Effector memory CD4-positive, alpha-beta T cell (primary cell): ENCODE results near the gene MMP27.

Experiments used
- DNase-seq, 3 donors: peaks; one replicate each; pipeline ENCODE4 v3.0.0-alpha.2; 2020
- H3K27ac ChIP-seq: 2 replicates; pipeline ENCODE4 v1.7.0; 2013; ENCODE audit warnings: mild to moderate bottlenecking, low read length, moderate library complexity; ENCODE audit not compliant: insufficient read depth, poor library complexity, severe bottlenecking
- H3K27me3 ChIP-seq: replicated peaks from 2 replicates; pipeline ENCODE4 v1.7.0; 2013; ENCODE audit warnings: mild to moderate bottlenecking, low read length; ENCODE audit not compliant: insufficient read depth, control insufficient read depth, poor library complexity, severe bottlenecking
- H3K36me3 ChIP-seq: 2 replicates; pipeline ENCODE4 v1.7.0; 2013; ENCODE audit warnings: mild to moderate bottlenecking, low read length, moderate library complexity; ENCODE audit not compliant: control insufficient read depth, insufficient read depth
- H3K4me1 ChIP-seq: 2 replicates; pipeline ENCODE4 v1.7.0; 2013; ENCODE audit warnings: low read length, mild to moderate bottlenecking; ENCODE audit not compliant: control insufficient read depth, insufficient read depth, poor library complexity, severe bottlenecking
- H3K4me3 ChIP-seq: 2 replicates; pipeline ENCODE4 v1.7.0; 2013; ENCODE audit warnings: low read length, low read depth, mild to moderate bottlenecking; ENCODE audit not compliant: insufficient read depth, poor library complexity, severe bottlenecking
- H3K9me3 ChIP-seq: 2 replicates; pipeline ENCODE4 v1.7.0; 2013; ENCODE audit warnings: mild to moderate bottlenecking, low read length, moderate library complexity; ENCODE audit not compliant: control insufficient read depth

The MMP27 gene

GRCh38 chr11:102664001-102664752 is 41.4 kb downstream of the MMP27 start:
- Histone ChIP-seq H3K36me3 (no peaks in the 10 kb centered on the region), H3K27ac (no peak overlapping the region)
- no peak for DNase-seq

GRCh38 chr11:102662607-102663006 is 43.0 kb downstream of the MMP27 start:
- Histone ChIP-seq H3K36me3 (no peaks in the 10 kb centered on the region), H3K4me3 (no peak overlapping the region), H3K27me3 (no peaks in the 10 kb centered on the region), H3K4me1 (no peaks in the 10 kb centered on the region), H3K9me3 (no peaks in the 10 kb centered on the region), H3K27ac (no peak overlapping the region)
- DNase-seq: no peak

More at GRCh38 chr11:102664001-102664752, 41.4 kb downstream of the MMP27 start:
- H3K9me3 ChIP-seq: no peaks in the 10 kb centered on the region
- no peaks in the 10 kb centered on the region for H3K27me3 ChIP-seq
- H3K4me1 ChIP-seq: no peaks in the 10 kb centered on the region
- no peak overlapping the region for H3K4me3 ChIP-seq

- H3K9me3 ChIP-seq: no peaks in the 10 kb centered on the region
- H3K36me3 ChIP-seq: no peaks in the 10 kb centered on the region
- DNase-seq: no peak
- H3K4me1 ChIP-seq: no peaks in the 10 kb centered on the region
- H3K4me3 ChIP-seq: no peak overlapping the region
- no peak overlapping the region for H3K27ac ChIP-seq
- peaks cover 4% of the 10 kb centered on the region for H3K27me3 ChIP-seq
Measured at GRCh38 chr11:102661040-102661439, 44.5 kb downstream of the MMP27 start.

DNA sequence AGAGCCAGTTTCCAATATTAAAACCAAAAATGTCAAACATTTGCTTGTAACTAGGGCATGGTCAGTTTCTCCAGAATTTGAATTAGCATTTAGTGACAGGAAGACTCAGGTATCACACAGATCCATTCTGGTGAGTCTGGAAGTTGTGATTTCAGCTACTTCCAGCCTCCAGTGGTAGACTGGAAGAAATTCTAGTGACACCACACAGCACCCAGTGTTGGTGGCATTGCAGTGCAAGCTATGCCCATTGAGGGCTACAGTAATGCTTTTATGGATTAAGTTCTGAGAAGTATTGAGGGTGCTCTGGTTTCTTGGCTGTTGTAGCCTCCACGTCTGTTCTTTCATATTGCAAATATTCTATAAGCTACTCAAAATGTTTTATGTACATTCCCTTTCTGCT is 49.0 kb downstream of the MMP27 start:
- no peak for DNase-seq
- H3K36me3 ChIP-seq: no peaks in the 10 kb centered on the region
- peaks cover 4% of the 10 kb centered on the region for H3K27me3 ChIP-seq
- H3K4me3 ChIP-seq: no peak overlapping the region
- no peaks in the 10 kb centered on the region for H3K9me3 ChIP-seq
- H3K27ac ChIP-seq: no peak overlapping the region
- no peaks in the 10 kb centered on the region for H3K4me1 ChIP-seq

GRCh38 chr11:102655547-102655946 is 50.0 kb downstream of the MMP27 start:
- Histone ChIP-seq H3K4me3 (no peak overlapping the region), H3K36me3 (no peaks in the 10 kb centered on the region), H3K4me1 (no peaks in the 10 kb centered on the region), H3K27ac (no peak overlapping the region), H3K9me3 (no peaks in the 10 kb centered on the region), H3K27me3 (peaks cover 4% of the 10 kb centered on the region)
- no peak for DNase-seq

GRCh38 chr11:102654761-102655160 is 50.8 kb downstream of the MMP27 start:
- H3K27me3 ChIP-seq: peaks cover 4% of the 10 kb centered on the region

DNA sequence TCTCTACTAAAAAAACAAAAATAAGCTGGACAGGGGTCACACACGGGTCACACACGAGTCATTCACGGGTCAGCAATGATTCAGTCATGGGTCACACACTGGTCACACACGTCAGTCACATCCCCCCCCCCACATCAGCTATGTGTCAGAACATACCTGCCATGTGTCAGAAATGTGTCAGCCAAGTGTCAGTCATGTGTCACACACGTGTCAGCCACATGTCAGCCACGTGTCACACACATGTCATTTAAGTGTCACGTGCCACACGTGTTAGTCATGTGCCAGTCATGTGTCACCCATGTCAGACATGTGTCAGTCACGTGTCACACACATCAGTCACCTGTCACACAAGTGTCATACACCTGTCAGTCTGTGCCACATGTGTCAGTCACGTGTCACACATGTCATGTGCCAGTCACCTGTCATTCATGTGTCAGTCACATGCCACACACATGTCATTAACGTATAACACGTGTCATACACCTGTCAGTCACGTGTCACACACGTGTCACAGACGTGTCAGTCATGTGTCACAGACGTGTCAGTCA is 51.8 kb downstream of the MMP27 start:
- peaks cover 4% of the 10 kb centered on the region for H3K27me3 ChIP-seq
- H3K4me3 ChIP-seq: no peak overlapping the region
- no peak for DNase-seq
- H3K36me3 ChIP-seq: no peaks in the 10 kb centered on the region
- no peaks in the 10 kb centered on the region for H3K4me1 ChIP-seq
- no peak overlapping the region for H3K27ac ChIP-seq
- no peaks in the 10 kb centered on the region for H3K9me3 ChIP-seq

More at GRCh38 chr11:102654761-102655160, 50.8 kb downstream of the MMP27 start:
- Histone ChIP-seq H3K27ac (no peak overlapping the region), H3K9me3 (no peaks in the 10 kb centered on the region), H3K36me3 (no peaks in the 10 kb centered on the region), H3K4me3 (no peak overlapping the region), H3K4me1 (no peaks in the 10 kb centered on the region)
- no peak for DNase-seq

DNA sequence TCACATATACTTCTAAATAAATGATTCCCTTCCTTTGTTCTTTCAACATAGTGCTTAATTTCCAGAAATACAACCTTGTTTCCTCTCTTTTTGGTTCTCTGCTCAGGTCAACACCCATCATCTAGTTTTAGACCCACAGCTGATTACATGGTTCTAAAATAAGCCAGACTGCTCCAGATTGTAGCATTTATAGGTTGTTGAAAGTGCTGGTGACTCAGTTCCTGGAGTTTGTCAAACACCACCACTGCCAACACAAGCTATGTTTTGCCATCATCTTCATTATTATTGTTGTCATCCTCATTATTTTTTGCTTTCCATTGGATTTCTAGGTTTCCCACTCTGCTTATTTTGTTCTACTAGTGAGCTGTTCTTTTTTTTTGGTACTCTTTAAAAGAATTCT is 58.1 kb downstream of the MMP27 start:
- no peak for DNase-seq
- Histone ChIP-seq H3K9me3 (no peaks in the 10 kb centered on the region), H3K36me3 (no peaks in the 10 kb centered on the region), H3K27ac (no peak overlapping the region), H3K4me1 (no peaks in the 10 kb centered on the region), H3K27me3 (no peaks in the 10 kb centered on the region), H3K4me3 (no peak overlapping the region)

- Histone ChIP-seq H3K27ac (no peak overlapping the region), H3K9me3 (no peaks in the 10 kb centered on the region), H3K4me1 (no peaks in the 10 kb centered on the region), H3K36me3 (no peaks in the 10 kb centered on the region), H3K4me3 (no peak overlapping the region), H3K27me3 (no peaks in the 10 kb centered on the region)
- DNase-seq: no peak
Measured at GRCh38 chr11:102643941-102644340, 61.6 kb downstream of the MMP27 start.
